Stomach (tissue), 9 donors: ENCODE results near the gene CALN1. TPM values are rescaled to one million over a fixed set of nuclear protein-coding genes. Genes with fewer than 3 reads are reported as not detected.

Experiments used
- DNase-seq, 2 donors: peaks; one replicate each; pipeline versions ENCODE4 v3.0.0 to v3.0.0-alpha.2; 2013 to 2019
- H3K27ac ChIP-seq, 5 donors: fragments of 200-600 bp in 4 of 5; sonication (generic) in 4 of 5; one replicate each; pipeline ENCODE4 v1.5.1; 2013 to 2019; ENCODE audit warnings: mild to moderate bottlenecking in 1 of 5, moderate library complexity in 1 of 5
- H3K27me3 ChIP-seq, 3 donors: fragments of 200-600 bp; sonication (generic); one replicate each; pipeline ENCODE4 v1.5.1; 2017 to 2019; ENCODE audit warnings: mixed run types in 1 of 3
- H3K36me3 ChIP-seq, 4 donors: fragments of 200-600 bp; sonication (generic); 1 replicate in 3 of 4; 2 replicates in 1 of 4; pipeline ENCODE4 v1.5.1; 2016 to 2019
- H3K4me1 ChIP-seq, 4 donors: fragments of 200-600 bp; sonication (generic); one replicate each; pipeline ENCODE4 v1.5.1; 2016 to 2019
- H3K4me3 ChIP-seq, 4 donors: fragments of 200-600 bp; sonication (generic) in 3 of 4; one replicate each; pipeline ENCODE4 v1.5.1; 2016 to 2019; ENCODE audit warnings: mild to moderate bottlenecking in 1 of 4
- H3K9me3 ChIP-seq, 4 donors: fragments of 200-600 bp; sonication (generic); one replicate each; pipeline ENCODE4 v1.5.1; 2016 to 2019
- EP300 ChIP-seq: sonication (generic); formaldehyde crosslinking; IDR thresholded peaks from one replicate; pipeline ENCODE4 v1.6.1; 2017; ENCODE audit warnings: antibody characterized with exemption
- POLR2A ChIP-seq, 4 donors: fragments of 450-650 bp; IDR thresholded peaks; one replicate each; pipeline ENCODE4 v1.6.1; 2016; ENCODE audit warnings: antibody characterized with exemption in 4 of 4, control low read depth in 2 of 4, mild to moderate bottlenecking in 1 of 4, moderate library complexity in 1 of 4
- POLR2AphosphoS5 ChIP-seq, 3 donors: sonication (generic); formaldehyde crosslinking; IDR thresholded peaks; one replicate each; pipeline ENCODE4 v1.6.1; 2016; ENCODE audit warnings: antibody characterized with exemption in 3 of 3
- WGBS, 5 donors: extraction: QIAGEN DNeasy Blood & Tissue Kit in 3 of 5; methylation state at CpG; one replicate each; pipeline versions ENCODE4 v1.1.5 to v1.1.7; 2013 to 2018; 5-methylcytosine and 5-hydroxymethylcytosine counted together
- intact Hi-C: fragments of 100-400 bp; cut with DNase I; formaldehyde crosslinking; loops from one replicate; pipeline ENCODE4 v1.15.1; 2023; ENCODE audit warnings: low total_unique reads
- polyA plus RNA-seq, 3 donors: library from polyadenylated mRNA; stranded (reverse); fragments of 200-250 nt; gene quantifications; one replicate each; pipeline ENCODE4 v1.2.3, GENCODE V29; 2013
- total RNA-seq, 5 donors: library from RNA; depleted of rRNA; stranded (reverse); fragments of >200 nt; gene quantifications; one replicate each; pipeline versions ENCODE4 v1.1.0 to v1.2.3, GENCODE V29; 2014 to 2016
- TF ChIP-seq, protein P1 (sequence below), 7 experiments: fragments of 450-650 bp in 4 of 7; fragments of 200-600 bp in 3 of 7; sonication (generic) in 3 of 7; IDR thresholded peaks; one replicate each; pipeline ENCODE4 v1.5.1; 2016 to 2019; ENCODE audit warnings: antibody characterized with exemption in 7 of 7, control low read depth in 2 of 7, mild to moderate bottlenecking in 1 of 7
- donor health status: healthy with polysubstance abuse.
- donor health status: Bipolar disorder and iron deficiency.
- donor health status: healthy.

The CALN1 gene
- total and polyA plus RNA-seq, 8 donors, result under 0.01 to 51.9 (median 0.37) TPM; not detected in 5

DNA sequence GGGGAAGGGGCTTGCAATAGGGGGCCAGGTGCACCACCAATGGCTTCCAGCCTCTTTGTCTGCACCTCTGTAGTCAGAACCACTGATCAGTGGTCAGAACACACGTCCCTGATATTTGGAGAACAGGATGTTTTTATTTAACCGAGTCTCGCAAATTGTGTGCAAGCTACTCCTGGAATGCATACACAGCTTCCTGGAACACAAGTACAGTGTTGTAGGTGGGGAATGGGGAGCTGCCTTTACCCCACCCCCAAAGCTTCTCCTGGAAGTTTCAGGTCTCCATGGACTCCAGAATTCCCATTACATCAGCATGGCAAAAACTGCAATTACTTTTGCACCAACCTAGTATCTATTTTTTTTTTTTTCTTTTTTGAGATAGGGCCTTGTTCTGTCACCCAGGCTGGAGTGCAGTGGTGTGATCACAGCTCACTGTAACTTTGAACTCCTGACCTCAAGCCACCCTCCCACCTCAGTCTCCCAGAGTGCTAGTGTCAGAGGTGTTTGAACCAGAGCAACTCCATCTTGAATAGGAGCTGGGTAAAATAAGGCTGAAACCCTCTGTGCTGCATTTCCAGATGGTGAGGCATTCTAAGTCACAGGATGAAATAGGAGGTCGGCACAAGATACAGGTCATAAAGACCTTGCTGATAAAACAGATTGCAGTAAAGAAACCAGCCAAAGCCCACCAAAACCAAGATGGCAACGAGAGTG is 374.0 kb downstream of the CALN1 start:
- no peaks in the 10 kb centered on the region for H3K4me1 ChIP-seq
- intact Hi-C loops, result no loop called here

GRCh38 chr7:72037516-72037915 is 374.6 kb downstream of the CALN1 start:
- no peaks in the 10 kb centered on the region for H3K27me3 ChIP-seq
- WGBS, 5 donors, result 57 to 70% (median 66%) methylated on average over 2 of the region's 2 CpGs
- H3K4me1 ChIP-seq, result no peaks in the 10 kb centered on the region
- no peaks in the 10 kb centered on the region for H3K36me3 ChIP-seq
- peaks cover 3 to 20% (median 4%) of the 10 kb centered on the region in 4 donors for H3K9me3 ChIP-seq
- intact Hi-C loops, result no loop called here
- TF ChIP-seq POLR2AphosphoS5 (IDR thresholded peaks at IDR 0.05), result no peak
- TF ChIP-seq EP300, result no peak
- no peak for TF ChIP-seq POLR2A (IDR thresholded peaks at IDR 0.05)
- TF ChIP-seq, protein P1, sequence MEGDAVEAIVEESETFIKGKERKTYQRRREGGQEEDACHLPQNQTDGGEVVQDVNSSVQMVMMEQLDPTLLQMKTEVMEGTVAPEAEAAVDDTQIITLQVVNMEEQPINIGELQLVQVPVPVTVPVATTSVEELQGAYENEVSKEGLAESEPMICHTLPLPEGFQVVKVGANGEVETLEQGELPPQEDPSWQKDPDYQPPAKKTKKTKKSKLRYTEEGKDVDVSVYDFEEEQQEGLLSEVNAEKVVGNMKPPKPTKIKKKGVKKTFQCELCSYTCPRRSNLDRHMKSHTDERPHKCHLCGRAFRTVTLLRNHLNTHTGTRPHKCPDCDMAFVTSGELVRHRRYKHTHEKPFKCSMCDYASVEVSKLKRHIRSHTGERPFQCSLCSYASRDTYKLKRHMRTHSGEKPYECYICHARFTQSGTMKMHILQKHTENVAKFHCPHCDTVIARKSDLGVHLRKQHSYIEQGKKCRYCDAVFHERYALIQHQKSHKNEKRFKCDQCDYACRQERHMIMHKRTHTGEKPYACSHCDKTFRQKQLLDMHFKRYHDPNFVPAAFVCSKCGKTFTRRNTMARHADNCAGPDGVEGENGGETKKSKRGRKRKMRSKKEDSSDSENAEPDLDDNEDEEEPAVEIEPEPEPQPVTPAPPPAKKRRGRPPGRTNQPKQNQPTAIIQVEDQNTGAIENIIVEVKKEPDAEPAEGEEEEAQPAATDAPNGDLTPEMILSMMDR (IDR thresholded peaks at IDR 0.05), result no peak
- H3K27ac ChIP-seq, result no peak overlapping the region
- DNase-seq, result no peak
- no peak overlapping the region for H3K4me3 ChIP-seq

More for the DNA sequence above, 374.0 kb downstream of the CALN1 start:
- DNase-seq, result no peak
- H3K36me3 ChIP-seq, result no peaks in the 10 kb centered on the region
- no peak overlapping the region for H3K27ac ChIP-seq
- H3K4me3 ChIP-seq, result no peak overlapping the region
- H3K27me3 ChIP-seq, result no peaks in the 10 kb centered on the region
- WGBS, 5 donors, result 65 to 74% (median 73%) methylated on average over 5 of the region's 5 CpGs
- TF ChIP-seq EP300, result no peak
- TF ChIP-seq, protein P1 (IDR thresholded peaks at IDR 0.05), result no peak
- no peak for TF ChIP-seq POLR2AphosphoS5 (IDR thresholded peaks at IDR 0.05)
- no peak for TF ChIP-seq POLR2A (IDR thresholded peaks at IDR 0.05)
- peaks cover 3 to 20% (median 4%) of the 10 kb centered on the region in 4 donors for H3K9me3 ChIP-seq

GRCh38 chr7:72035266-72035665 is 376.9 kb downstream of the CALN1 start:
- Histone ChIP-seq H3K36me3 (no peaks in the 10 kb centered on the region), H3K9me3 (peaks cover 0 to 20% (median 4%) of the 10 kb centered on the region in 4 donors), H3K27ac (no peak overlapping the region), H3K4me1 (no peaks in the 10 kb centered on the region), H3K4me3 (no peak overlapping the region), H3K27me3 (no peaks in the 10 kb centered on the region)
- DNase-seq, result peak in 1 of 2 donors; percentile 3
- TF ChIP-seq EP300, result no peak
- whole genome bisulfite sequencing, 5 donors, result 71 to 88% (median 77%) methylated on average over 1 of the region's 1 CpG
- intact Hi-C loops, result no loop called here

GRCh38 chr7:72032934-72033333 is 379.2 kb downstream of the CALN1 start:
- Histone ChIP-seq H3K4me1 (no peaks in the 10 kb centered on the region), H3K36me3 (no peaks in the 10 kb centered on the region), H3K27me3 (no peaks in the 10 kb centered on the region), H3K27ac (no peak overlapping the region), H3K4me3 (no peak overlapping the region), H3K9me3 (peaks cover 0 to 18% (median 4%) of the 10 kb centered on the region in 4 donors)
- DNase-seq, result no peak
- intact Hi-C loops, result no loop called here
- TF ChIP-seq EP300, result no peak
- no peak for TF ChIP-seq POLR2A (IDR thresholded peaks at IDR 0.05)
- TF ChIP-seq POLR2AphosphoS5 (IDR thresholded peaks at IDR 0.05), result no peak
- TF ChIP-seq, protein P1 (IDR thresholded peaks at IDR 0.05), result no peak
- 24 to 50% (median 41%) methylated on average over 1 of the region's 1 CpG for WGBS, 5 donors
